Measurements from ENCODE around the gene NAP1L1.

- TF ChIP-seq CTCF (IDR thresholded peaks at IDR 0.05) = no peak
- no peak for TF ChIP-seq EZH2phosphoT487 (IDR thresholded peaks at IDR 0.05)
- no peak for TF ChIP-seq EZH2 (IDR thresholded peaks at IDR 0.05)
Measured at GRCh38 chr12:76031081-76031413, 53.4 kb downstream of the NAP1L1 start.
